Measurements from ENCODE around the gene GSE1.

The GSE1 gene

DNA sequence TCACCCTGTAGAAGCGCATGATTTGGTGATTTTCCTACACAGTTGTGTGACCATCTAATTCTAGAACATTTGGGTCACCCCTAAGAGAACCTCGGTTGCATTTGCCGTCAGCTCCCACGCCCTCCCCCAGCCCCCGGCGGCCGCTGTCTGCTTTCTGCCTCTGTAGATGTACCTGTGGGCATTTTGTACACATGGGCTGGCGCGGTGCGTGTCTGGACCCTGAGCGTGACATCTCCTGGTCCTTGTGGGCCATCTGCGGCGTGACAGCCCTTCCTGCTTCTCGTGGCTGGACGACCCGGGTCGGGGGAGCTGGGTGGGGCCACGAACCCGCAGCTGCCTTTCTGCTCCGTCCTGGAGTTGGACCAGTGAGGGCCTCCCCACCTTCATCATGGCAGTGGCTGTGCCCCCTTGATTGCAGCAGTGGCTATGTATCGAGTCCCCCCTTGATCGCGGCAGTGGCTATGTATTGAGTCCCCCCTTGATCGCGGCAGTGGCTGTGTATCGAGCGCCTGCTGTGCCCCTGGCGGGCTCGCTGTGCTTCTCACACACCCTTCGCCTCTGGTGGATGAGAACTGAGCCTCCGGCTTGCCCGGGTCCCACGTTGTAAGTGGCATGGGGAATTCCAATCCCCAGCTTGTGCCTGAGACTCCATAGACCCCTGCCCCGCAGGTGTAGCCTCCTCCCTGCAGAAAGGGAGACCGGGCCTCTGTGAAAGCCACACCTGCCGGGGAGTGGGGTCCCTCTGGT, 24.1 kb downstream of the GSE1 start:
- DNase-seq: no peak

DNA sequence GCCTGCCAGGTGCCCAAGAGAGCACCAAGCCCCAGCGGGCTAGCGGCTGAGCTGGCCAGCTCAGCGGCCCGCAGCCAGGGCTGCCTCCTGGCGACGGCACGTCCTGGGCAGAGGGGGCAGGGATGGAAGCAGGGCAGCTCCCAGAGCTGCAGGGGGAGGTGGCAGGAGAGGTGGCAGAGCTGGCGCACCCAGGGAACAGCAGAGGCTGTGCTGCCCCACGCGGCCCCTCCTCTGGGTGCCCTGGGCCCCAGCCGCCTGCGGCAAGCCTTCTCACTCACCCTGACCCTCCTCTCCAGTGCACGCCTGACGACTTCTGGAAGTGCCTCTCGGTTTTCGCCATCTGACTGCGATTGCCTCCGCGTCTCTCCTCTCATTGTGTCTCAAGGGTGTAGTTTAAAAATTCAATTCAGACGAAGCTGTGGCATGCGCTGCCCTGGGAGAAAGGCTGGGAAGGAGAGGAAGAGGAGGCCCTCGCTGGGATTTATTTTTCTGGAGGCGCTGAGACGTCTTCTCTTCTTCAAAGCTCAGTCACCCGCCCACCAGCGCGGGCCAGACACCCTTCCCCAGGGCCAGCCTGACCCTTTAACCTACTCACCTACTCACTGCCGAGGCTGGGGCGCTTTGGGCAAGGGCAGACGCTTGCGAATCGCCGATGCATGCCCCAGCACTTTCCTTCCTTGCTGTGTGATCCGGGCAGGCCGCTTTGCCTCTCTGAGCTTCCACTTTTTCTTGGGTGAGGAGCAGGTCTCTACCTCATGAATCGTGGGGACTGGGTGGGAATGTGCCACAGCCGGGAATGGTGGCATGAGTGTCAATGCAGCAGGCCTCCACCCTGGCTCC, 24.9 kb downstream of the GSE1 start:
- no peak for DNase-seq

DNA sequence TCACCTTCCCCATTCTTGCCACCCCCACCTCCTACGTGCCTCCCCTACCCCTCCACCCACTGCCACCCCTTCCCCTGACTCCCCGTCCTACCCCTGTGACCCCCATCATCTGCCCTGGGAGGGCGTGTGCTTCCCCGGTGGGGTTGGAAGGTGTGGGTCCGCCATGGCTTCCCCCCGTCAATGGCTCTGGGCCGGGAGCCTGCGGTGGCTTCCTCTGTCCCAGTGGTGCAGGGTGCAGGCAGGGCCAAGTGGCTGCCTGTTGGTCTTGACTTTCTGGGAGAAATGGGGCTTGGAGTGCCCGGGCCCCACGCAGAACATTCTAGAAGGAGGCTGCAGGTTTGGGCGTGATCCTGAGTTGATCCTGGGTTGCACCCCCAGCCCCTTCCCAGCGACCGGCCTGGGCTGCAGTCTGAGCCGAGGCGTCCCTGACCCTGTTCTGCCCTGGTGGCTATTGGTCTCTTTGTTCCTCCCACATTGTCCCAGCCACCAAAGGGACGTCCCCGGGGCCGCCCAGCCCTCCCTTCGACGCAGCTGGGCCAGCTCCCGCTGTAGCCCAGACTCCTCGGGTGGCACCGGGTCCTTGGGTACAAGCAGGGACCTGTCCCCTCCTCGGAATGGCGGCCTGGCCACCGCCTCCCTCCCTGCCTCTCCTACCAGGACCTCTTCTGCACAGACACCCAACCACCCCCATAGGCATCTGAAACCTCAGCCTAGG, 25.7 kb downstream of the GSE1 start:
- no peak for DNase-seq

DNA sequence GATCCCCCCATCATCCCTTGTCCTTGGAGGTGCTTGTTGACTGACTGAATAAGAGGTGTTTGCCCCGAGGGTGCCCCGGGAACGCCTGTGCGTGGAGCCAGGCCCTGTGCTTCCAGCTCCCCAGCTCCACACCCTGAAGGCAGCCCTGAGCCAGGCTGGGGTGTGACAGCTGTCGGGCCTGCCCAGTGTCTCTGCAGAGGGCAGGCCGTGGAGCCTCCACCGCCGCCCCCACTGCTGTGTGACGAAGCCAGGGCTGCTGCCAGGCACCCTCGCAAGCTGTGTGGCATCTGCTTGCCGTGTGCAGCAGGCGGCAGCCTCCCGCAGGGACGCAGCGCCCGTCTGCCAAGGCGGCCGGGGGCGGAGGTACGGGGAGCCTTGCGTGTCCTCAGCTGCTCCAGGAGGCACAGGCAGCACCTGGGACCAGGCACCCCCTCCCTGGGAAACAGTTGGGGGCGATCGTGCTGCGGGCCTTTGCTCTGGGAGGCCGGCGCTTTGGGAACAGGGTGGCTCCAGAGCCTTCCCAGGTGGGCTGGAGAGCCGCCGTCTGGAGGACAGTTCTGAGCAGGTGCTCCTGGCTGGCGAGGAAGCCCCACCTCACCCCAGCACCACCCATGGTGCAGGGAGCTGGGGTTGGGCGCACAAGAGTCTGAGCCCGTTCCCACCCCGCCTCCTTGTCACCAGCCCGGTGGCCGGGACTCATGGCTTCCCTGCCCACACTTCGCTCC, 26.6 kb downstream of the GSE1 start:
- DNase-seq: no peak

DNA sequence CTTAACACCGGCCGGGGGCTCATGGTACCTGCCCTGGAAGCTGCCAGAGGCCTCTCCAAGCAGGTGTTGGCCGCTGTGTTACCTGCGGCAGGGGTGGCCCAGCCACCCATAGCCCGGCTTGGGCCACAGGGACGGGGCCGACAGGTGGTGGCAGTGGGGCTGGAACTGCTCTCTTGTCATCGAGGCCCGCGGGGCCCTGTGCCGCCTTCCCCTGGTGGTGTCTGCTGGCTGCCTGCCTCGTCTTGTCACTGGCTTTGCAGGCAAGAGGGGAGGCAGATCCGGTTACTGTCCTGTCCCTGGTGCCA, 27.1 kb downstream of the GSE1 start:
- no peak for DNase-seq

DNA sequence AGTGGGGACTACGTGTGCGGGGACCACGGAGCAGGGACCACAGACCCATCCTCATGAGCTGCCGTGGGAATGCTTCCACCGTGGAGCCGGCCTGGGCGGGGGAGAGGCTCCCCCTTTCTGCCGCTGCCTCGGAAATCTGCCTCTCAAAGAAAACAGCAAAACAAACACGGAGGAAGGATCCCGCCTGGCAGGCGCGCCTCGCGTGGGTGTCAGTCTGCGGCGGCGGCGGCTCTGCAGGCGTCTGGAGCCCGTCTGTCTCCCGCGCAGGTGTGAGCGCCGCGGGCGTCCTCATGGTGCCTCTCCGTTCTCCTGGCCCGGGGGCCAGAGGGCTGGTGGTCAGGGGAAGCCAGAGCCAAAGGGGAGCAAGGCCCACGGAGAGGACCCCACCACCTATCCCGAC, 27.5 kb downstream of the GSE1 start:
- no peak for DNase-seq

DNA sequence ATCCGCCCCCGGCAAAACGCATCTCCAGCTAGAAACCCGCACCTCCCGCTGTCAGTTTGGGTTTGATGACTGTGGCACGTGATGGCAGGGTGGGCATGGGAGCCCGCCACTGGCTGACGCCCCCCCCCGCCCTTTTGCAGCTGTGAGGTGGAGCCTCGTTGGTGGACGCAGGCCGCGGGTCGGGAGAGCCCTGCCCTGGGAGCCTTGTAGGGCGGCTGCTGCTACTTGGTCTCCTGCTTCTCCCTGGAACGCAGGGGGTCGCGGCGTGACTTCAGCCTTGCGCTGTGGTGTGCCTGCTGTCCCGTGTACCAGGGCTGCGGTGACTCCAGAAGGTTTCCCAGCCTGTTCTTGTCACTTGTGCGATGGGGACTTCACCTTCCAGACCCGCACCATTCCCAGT, 28.2 kb downstream of the GSE1 start:
- no peak for DNase-seq

DNA sequence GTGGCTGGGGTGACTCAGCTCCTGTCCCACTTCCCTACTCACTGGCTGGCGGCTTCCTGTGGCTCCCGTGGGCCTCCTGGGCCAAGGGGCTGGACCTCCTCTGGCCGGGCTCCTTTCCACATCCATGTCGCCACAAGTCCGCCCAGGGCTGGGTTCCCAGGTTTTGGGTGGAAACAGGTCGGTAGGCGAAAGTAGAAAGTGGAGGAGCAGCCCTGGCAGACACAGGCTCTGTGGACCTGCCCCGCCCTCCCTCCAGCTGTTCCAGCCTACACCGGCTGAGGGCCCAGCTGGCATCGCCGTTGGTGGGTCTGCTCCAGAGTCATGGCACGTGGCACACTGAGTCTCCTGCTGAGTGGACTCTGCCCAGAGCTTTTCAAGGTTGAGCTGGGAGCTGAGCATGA, 28.7 kb downstream of the GSE1 start:
- DNase-seq: no peak

DNA sequence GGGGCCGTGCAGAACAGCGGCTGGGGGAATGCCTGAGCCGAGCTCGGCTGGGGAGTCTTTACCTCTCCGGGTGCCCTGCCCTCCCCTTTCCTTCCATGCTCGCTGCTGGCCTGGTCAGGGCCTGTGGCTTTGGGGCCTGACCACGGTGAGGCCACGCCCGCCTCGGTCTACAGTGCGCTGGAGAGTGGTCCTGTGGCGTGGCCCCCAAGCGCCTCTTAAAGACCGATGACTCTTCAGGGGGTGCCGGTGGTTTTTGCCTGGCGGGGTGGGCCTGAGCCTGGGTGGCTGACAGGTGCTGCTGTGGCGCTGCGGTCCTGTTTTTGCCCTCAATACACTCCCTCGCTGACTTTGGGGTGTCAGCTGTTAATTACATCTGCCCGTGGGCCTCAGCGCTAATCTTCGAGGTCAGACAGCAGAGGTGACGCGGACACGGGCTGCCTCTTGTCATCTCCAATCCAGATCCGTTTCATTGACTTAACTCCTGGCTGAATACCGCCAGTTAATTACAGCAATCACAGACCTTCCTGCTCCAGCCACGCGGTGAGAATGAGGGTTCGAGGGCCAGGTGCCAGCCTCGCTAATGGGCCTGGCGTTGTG, 29.7 kb downstream of the GSE1 start:
- no peak for DNase-seq

DNA sequence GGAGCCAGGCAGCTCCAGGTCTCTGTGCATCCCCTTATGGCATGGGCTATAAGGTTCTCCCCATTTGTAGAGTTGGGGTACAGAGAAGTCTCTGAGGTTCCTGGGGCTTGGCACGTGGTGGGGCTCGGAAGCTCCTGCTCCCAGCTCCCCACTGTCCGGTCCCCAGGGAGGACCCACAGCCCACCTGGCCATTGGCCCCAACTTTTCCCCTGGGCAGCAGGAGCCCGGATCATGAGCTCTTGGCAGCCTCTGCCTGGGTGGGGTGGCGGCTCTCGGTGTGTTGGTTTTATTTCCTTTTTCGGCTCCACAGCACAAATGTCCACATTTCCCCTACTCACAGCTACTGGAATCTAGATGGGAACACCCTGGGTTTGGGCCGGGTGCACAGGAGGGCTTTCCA, 30.5 kb downstream of the GSE1 start:
- DNase-seq: no peak

DNA sequence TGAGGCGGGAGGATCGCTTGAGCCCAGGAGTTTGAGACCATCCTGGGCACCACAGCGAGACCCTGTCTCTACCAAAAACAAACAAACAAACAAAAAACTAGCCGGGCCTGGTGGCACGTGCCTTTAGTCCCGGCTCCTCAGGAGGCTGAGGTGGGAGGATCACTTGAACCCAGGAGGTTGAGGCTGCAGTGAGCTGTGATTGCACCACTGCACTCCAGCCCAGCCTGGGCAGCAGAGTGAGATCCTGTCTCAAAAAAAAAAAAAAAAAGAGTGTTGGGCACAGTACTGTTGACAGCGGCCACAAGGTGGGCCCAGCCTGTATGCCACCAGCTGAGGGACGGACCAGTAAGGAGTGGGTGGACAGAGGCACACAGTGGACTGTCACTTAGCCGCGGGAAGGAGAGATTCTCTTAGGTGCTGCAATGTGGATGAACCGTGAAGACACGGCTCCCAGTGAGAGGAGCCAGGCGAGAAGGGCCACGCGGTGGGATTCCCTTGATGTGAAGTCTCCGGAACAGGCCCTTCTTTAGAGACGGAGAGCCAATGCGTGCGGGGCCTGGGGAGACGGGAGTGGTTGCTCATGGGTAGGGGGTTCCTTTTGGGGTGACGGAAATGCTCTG, 31.1 kb downstream of the GSE1 start:
- DNase-seq: no peak

DNA sequence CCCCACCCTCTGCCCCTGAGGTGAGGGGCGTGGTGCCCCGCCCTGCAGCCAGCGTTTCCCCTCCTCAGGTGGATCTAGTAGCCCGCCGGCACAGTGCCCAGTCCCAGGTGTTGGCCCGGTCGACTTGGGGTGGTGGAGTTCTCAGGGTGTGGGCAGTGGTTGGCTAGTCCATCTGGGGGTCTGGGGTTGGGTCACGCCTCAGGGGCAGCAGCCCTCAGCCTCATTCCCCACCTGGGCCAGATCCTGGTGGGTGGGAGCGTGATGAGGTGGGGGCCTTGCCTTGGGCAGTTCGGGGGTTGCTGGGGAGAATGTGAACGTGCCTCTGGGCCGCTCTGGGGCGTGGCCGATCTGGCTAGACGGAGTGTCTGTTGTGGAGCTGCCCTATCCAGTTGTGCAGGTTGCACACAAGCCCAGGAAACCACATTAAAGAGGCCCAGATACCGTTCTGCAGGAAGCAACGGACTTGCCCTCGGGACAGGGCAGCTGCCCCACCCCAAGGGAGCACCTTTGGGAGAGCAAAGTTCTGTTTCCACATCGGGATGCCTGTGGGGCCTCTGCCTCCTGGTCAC, 32.0 kb downstream of the GSE1 start:
- DNase-seq: no peak

DNA sequence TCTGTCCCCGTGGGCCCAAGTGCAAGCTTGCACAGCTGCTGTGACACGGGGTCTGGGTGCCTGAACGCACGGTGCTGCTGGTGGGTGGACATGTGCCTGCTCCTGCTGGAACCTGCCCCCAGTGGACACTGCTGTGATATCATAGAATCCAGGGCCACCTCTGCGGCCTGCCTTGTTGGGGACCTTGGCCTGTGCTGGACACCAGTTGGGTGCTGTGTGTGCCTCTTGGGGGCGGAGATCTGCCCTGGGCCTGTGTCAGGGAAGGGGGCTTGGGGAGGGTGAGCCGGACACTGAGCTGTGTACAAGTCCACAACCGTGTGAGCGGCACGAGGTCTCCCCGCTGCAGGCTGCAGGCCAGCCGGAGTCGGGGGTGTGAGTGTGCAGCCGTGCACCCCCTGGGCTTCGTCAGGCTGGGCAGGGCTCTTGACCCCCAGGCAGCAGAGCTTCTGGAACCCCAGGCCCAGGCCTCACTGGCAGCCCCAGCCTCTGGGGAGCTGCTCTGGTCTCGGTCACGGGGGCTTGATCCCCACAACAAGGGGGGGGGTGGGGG, 33.3 kb downstream of the GSE1 start:
- DNase-seq: no peak

DNA sequence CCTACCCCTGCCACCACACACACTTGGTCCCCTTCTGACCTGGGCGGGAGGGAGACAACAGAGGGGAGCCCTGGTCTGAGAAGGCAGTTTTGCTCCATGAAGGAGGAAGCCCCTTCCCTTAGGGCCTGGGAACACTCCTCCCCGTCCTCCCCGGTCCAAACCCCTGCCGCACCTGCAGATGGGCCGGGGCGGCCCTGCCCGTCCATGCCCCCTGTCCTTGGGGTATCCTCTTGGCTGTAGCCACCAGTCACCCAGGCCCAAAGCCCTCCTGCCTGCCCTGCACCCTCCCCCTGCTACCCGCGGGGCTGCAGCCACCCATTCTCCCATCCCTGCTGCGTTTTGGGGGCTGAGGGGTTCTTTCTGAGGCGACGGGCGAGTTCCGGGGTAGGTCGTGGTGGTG, 33.9 kb downstream of the GSE1 start:
- no peak for DNase-seq

DNA sequence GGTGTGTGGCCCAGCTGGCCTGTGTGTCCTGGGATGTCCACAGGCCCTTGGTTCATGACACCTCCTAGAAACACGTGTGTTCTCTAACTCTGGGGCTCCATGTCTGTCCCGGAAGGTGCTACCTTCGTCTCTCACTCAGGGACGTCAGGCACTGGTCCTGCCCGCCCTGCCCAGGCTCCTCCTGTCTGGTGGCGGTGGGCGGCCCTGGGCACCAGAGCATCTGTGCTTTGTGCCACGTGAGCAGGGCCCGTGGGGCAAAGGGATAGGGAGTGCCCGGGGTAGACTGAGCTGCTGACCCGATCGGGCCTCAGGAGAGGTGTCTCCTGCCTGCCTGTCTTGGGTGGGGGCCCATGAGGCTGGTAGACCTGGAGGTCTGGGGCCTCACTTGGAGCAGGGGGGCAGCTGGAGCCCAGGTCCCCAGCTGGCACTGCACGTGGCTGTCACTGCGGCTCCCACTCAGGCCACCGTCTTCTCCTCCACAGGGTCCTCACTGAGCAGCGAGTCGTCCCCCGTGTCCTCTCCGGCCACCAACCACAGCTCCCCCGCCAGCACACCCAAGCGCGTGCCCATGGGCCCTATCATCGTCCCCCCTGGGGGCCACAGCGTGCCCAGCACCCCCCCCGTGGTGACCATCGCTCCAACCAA, 35.1 kb downstream of the GSE1 start:
- no peak for DNase-seq

DNA sequence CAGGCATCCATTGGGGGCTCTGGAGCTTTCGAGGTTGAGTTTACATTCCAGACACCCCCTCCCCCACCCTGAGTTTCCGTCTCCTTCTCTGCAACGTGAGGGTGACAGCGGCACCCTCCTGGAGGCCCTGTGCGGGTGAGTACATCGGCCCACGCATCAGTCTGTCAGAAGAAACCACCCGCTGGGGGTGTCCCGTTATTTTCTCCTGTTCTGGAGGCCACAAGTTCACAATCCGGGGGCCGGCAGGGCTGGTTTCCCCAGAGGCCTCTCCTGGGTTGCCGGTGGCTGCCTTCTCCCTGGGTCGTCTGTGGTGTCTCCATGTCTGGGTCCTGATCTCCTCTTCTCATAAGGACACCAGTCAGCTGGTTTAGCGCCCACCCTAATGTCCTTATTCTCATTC, 35.7 kb downstream of the GSE1 start:
- DNase-seq: peak; percentile 14

DNA sequence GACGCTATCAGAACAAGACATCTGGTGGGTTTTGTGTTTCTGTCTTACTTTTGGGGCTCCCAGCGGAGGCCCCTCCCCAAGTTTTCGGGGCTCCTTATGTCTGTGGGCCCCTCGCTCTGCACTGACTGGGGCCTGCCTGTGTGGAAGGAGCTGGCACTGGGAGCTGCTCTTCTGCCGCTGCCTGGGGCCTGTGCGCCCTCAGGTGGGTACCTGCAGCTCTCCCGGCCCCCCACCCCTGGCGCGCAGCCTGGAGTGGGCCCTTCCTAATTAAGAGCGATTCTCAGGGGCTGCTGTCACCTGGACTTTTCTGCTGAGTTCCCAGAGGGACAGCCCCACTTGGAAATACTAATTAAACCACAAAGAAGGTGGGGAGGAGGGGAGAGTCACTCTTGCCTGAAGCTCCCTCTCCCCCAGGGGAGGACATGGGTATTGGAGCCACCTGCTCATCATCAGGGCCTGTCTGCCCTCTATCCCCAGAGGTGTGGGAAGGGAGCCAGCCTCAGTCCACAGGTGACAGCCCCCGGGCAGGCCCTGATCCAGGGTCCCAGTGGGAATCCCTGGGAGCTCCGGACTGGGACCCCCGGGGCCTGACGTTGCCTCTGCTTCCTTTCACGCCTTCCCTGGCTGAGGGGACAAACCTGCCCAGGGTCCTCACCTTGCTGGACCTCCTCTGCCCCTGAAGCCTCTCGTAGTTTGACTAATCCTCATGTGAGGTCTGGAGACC, 36.5 kb downstream of the GSE1 start:
- DNase-seq: no peak

DNA sequence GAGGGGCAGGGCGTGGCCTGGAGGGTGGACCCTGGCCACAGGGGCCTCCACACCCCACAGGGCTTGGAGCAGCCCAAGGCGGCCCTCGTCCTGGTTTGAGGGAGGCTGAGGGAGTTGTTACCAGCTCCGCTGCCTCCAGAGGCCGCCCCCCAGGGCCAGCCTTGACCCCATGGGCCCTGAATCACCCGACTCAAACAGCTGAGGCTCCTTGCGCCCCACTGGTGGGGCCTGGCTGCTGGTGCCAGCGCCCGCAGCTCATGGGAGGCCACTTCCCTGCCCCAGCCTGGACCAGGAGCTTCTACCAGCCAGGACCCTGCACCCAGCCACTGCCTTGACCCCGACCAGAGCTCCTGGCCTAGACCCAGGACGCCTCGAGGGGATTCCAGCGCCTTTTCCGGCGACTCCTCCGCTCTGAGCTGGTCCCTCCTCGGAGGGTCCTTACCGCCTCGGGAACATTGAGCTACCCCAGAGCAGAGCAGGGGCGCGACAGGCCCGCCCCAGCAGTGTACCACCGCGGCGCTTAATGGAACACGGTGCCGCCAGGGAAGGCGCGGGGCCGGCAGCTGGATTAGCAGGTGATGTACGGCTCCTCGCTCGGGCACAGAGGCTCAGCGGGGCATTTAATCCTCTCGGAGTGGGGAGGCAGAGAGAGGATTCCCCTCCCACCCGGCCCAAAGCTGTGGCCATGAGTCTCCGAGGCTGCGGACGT, 37.2 kb downstream of the GSE1 start:
- DNase-seq: no peak

DNA sequence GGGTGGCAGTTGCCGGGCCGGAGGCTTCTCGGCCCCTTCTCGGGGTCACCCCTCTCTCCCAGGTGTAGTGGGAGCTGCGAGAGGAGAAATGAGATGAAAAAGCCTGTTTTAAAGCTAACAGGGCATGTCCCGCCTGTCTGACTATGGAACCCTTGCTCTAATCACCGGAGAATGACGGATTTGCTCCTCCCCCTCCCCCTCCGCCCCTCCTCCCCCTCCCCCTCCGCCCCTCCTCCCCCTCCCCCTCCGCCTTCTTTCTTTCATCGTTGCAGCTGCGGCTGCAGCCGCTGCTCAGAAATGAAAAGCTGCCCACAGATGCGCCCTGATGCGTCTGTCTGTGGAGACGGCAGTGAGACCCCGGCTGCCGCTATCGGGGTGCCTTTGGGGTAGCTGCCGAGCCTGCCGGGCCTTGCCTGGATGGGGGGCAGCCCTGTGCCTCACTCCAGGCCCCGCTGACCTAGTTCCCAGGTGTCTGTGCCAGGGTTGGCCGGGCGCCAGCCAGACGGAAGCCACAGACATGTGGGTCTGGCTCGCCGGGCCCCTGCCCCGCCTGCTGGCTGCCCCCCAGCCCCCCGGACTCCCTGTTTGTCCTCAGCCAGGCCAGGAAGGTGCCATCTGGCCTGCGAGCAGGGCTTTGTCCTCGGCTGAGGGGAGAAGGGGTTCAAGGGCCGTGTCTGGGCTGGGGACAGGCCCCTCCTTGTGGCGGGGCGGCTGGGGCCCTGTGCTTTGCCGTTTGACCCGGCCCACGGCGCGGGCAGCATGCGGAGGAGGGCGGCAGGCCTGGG, 37.9 kb downstream of the GSE1 start:
- no peak for DNase-seq
